Smooth muscle cell (in vitro differentiated cells): ENCODE data around the gene NOL9. TPM values are rescaled to one million over a fixed set of nuclear protein-coding genes. Genes with fewer than 3 reads are reported as not detected.

Experiments used
- DNase-seq: peaks from one replicate; lab custom pipeline; 2025; ENCODE audit not compliant: unreplicated experiment; lab: John Stamatoyannopoulos, UW
- H2AFZ ChIP-seq: fragments of 200-600 bp; sonication (generic); 2 replicates; pipeline ENCODE4 v1.6.0; 2016; ENCODE audit warnings: antibody characterized with exemption, low read depth, mild to moderate bottlenecking
- H3F3A ChIP-seq: fragments of 200-600 bp; sonication (generic); 2 replicates; pipeline ENCODE4 v1.6.0; 2017; ENCODE audit warnings: antibody characterized with exemption, low read depth
- H3K27ac ChIP-seq: fragments of 200-600 bp; sonication (generic); 2 replicates; pipeline ENCODE4 v1.5.1; 2016; ENCODE audit warnings: low read depth, mild to moderate bottlenecking
- H3K27me3 ChIP-seq: fragments of 200-600 bp; sonication (generic); 2 replicates; pipeline ENCODE4 v1.6.1; 2016; ENCODE audit warnings: low read depth, mild to moderate bottlenecking
- H3K36me3 ChIP-seq: fragments of 200-600 bp; sonication (generic); 2 replicates; pipeline ENCODE4 v1.5.1; 2016; ENCODE audit warnings: low read depth
- H3K4me1 ChIP-seq: fragments of 200-600 bp; sonication (generic); 2 replicates; pipeline ENCODE4 v1.5.1; 2016; ENCODE audit warnings: low read depth
- H3K4me2 ChIP-seq: fragments of 200-600 bp; sonication (generic); 2 replicates; pipeline ENCODE4 v1.6.0; 2016; ENCODE audit warnings: mild to moderate bottlenecking
- H3K4me3 ChIP-seq: fragments of 200-600 bp; sonication (generic); 2 replicates; pipeline ENCODE4 v1.5.1; 2016; ENCODE audit warnings: mild to moderate bottlenecking
- H3K79me2 ChIP-seq: fragments of 200-600 bp; sonication (generic); 2 replicates; pipeline ENCODE4 v1.6.0; 2016; ENCODE audit warnings: low read depth, mild to moderate bottlenecking
- H3K9ac ChIP-seq: fragments of 200-600 bp; sonication (generic); 2 replicates; pipeline ENCODE4 v1.6.0; 2016; ENCODE audit warnings: low read depth
- H3K9me3 ChIP-seq: fragments of 200-600 bp; sonication (generic); replicated peaks from 2 replicates; pipeline ENCODE4 v1.5.1; 2016; ENCODE audit warnings: low read depth
- H4K20me1 ChIP-seq: fragments of 200-600 bp; sonication (generic); 2 replicates; pipeline ENCODE4 v1.6.0; 2016; ENCODE audit warnings: low read depth
- CTCF ChIP-seq: fragments of 200-600 bp; sonication (generic); IDR thresholded peaks from 2 replicates; pipeline ENCODE4 v1.5.1; 2017; ENCODE audit warnings: borderline replicate concordance, mild to moderate bottlenecking, antibody characterized with exemption; ENCODE audit not compliant: insufficient read depth, poor library complexity, severe bottlenecking
- WGBS: methylation state at CpG from one replicate; pipeline ENCODE4 v1.1.7; 2016; ENCODE audit warnings: low lambda C conversion rate; 5-methylcytosine and 5-hydroxymethylcytosine counted together
- polyA plus RNA-seq: library from polyadenylated mRNA; unstranded; fragments of >200 nt; fragmentation: Nextera tagmentation; extraction: Ambion mirVana; gene quantifications from 2 replicates; pipeline ENCODE4 v1.2.1, GENCODE V29; 2016
- total RNA-seq: library from RNA; depleted of rRNA; stranded (reverse); fragments of >200 nt; gene quantifications from 2 replicates; pipeline ENCODE4 v1.2.3, GENCODE V29; 2014

The NOL9 gene
- total and polyA plus RNA-seq, 2 experiments from 2014 or later: 8.1 to 12.0 TPM

- H3K27me3 ChIP-seq: no peaks in the 10 kb centered on the region
- no peak overlapping the region for H3K4me3 ChIP-seq
- H3K27ac ChIP-seq: no peak overlapping the region
- WGBS: 82% methylated on average over 5 of the region's 5 CpGs
- H3F3A ChIP-seq: no peaks in the 10 kb centered on the region
- no peak overlapping the region for H3K4me2 ChIP-seq
- no peaks in the 10 kb centered on the region for H4K20me1 ChIP-seq
- TF ChIP-seq CTCF: no peak
- H3K9ac ChIP-seq: no peak overlapping the region
- H3K4me1 ChIP-seq: no peaks in the 10 kb centered on the region
- peaks cover 10% of the 10 kb centered on the region for H3K36me3 ChIP-seq
- H3K9me3 ChIP-seq: no peaks in the 10 kb centered on the region
- no peak overlapping the region for H2AFZ ChIP-seq
- no peaks in the 10 kb centered on the region for H3K79me2 ChIP-seq
- DNase-seq: no peak
Observed at GRCh38 chr1:6536291-6536690, 18.0 kb downstream of the NOL9 start.

- no peaks in the 10 kb centered on the region for H3F3A ChIP-seq
- TF ChIP-seq CTCF: no peak
- no peak overlapping the region for H3K4me3 ChIP-seq
- DNase-seq: no peak
- H3K27ac ChIP-seq: no peak overlapping the region
- WGBS: over 99% methylated on average over 4 of the region's 4 CpGs
- no peak overlapping the region for H2AFZ ChIP-seq
- H3K36me3 ChIP-seq: peaks cover 10% of the 10 kb centered on the region
- H3K79me2 ChIP-seq: no peaks in the 10 kb centered on the region
- no peaks in the 10 kb centered on the region for H3K9me3 ChIP-seq
- H3K4me2 ChIP-seq: no peak overlapping the region
- no peaks in the 10 kb centered on the region for H4K20me1 ChIP-seq
- no peaks in the 10 kb centered on the region for H3K27me3 ChIP-seq
- no peak overlapping the region for H3K9ac ChIP-seq
- no peaks in the 10 kb centered on the region for H3K4me1 ChIP-seq
Observed at GRCh38 chr1:6535214-6535613, 19.1 kb downstream of the NOL9 start.

GRCh38 chr1:6534248-6534822 lies 20.0 kb downstream of the NOL9 start:
- Histone ChIP-seq H3K36me3 (peaks cover 10% of the 10 kb centered on the region), H3K27ac (no peak overlapping the region), H3K79me2 (no peaks in the 10 kb centered on the region), H3K4me1 (no peaks in the 10 kb centered on the region), H3K4me2 (no peak overlapping the region), H3K9ac (no peak overlapping the region), H3F3A (no peaks in the 10 kb centered on the region), H3K27me3 (no peaks in the 10 kb centered on the region), H3K9me3 (no peaks in the 10 kb centered on the region), H3K4me3 (no peak overlapping the region), H4K20me1 (no peaks in the 10 kb centered on the region), H2AFZ (no peak overlapping the region)
- no peak for TF ChIP-seq CTCF
- no peak for DNase-seq
- WGBS: 95% methylated on average over 8 of the region's 8 CpGs

GRCh38 chr1:6531996-6532395 lies 22.3 kb downstream of the NOL9 start:
- no peak overlapping the region for H2AFZ ChIP-seq
- no peak overlapping the region for H3K9ac ChIP-seq
- 95% methylated on average over 5 of the region's 5 CpGs for WGBS
- H3K4me2 ChIP-seq: no peak overlapping the region
- no peak for TF ChIP-seq CTCF
- no peaks in the 10 kb centered on the region for H3K79me2 ChIP-seq
- no peaks in the 10 kb centered on the region for H4K20me1 ChIP-seq
- no peak overlapping the region for H3K27ac ChIP-seq
- H3K27me3 ChIP-seq: no peaks in the 10 kb centered on the region
- H3K9me3 ChIP-seq: no peaks in the 10 kb centered on the region
- H3K4me3 ChIP-seq: no peak overlapping the region
- no peaks in the 10 kb centered on the region for H3K4me1 ChIP-seq
- no peaks in the 10 kb centered on the region for H3F3A ChIP-seq
- DNase-seq: no peak
- H3K36me3 ChIP-seq: peaks cover 10% of the 10 kb centered on the region
